SK-N-MC (cell line): ENCODE data around the gene C1orf167.
A peak's percentile ranks its signal among the peaks of the same experiment; 100 is the strongest.

Experiments
- EZH2 ChIP-seq: fragments of 200-600 bp; sonication (generic); IDR thresholded peaks from one replicate; pipeline ENCODE4 v1.6.1; 2017; ENCODE audit warnings: antibody characterized with exemption
- FOXP2 ChIP-seq: optimal IDR thresholded peaks from 2 replicates; pipeline ENCODE3; 2011; ENCODE audit warnings: mild to moderate bottlenecking, moderate library complexity; ENCODE audit not compliant: insufficient read depth; ENCODE audit errors: extremely low read length, control extremely low read depth
- POLR2AphosphoS5 ChIP-seq: IDR thresholded peaks from 2 replicates; pipeline ENCODE4 v1.6.1; 2012; ENCODE audit warnings: mild to moderate bottlenecking, low read depth, low read length, borderline replicate concordance

DNA sequence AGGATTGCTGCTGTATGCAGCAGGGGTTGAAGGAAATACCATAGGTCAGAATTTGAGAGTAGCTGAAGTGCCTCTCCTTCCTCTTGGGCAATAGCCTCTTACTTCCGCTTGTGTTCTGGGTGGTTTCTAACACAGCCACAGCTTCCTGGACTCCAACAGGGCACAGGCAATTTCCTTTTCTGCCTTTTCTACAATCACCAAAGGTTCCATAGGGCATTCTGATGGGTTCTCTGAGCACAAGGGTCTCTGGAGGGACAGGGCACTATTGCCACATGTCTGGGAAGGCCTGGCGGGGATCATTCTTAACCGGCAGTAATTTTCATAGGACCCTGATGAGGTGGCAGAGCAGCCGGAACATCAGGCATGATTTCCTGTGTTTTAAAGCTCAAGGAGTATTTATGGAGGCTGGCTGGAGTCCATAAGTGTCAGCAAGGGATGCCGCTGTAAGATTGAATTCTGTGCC lies 31.5 kb upstream of the C1orf167 start:
- TF ChIP-seq EZH2 = no peak
- peak; percentile 59; the same call in 1 of the 2 replicates for TF ChIP-seq POLR2AphosphoS5
- no peak for TF ChIP-seq FOXP2
